HEK293 (cell line): ENCODE results near the gene ATG4B.

ENCODE experiments used
- CTCF ChIA-PET: fragments of 350-600 bp; formaldehyde crosslinking; extraction: SDS; loops from one replicate; lab custom pipeline; 2021; ENCODE audit warnings: antibody characterized with exemption; lab: Yijun Ruan, JAX
- POLR2A ChIA-PET: fragments of 300-600 bp; formaldehyde crosslinking; extraction: SDS; loops from one replicate; lab custom pipeline; 2020; ENCODE audit warnings: antibody characterized with exemption, inconsistent platforms; lab: Yijun Ruan, JAX
- H3K27ac ChIP-seq: fragments of 200-500 bp; sonication (Bioruptor generic); 2 replicates; pipeline ENCODE4 v1.5.1; 2014; ENCODE audit warnings: low read depth, low read length, control low read depth, inconsistent platforms; ENCODE audit errors: extremely low read depth
- H3K36me3 ChIP-seq, 2 experiments: fragments of 200-500 bp in 1 of 2; sonication (Bioruptor generic) in 1 of 2; 1 replicate in 1 of 2; 2 replicates in 1 of 2; pipeline ENCODE4 v1.5.1; 2014 to 2017; ENCODE audit warnings: inconsistent platforms in 2 of 2, low read length in 2 of 2; ENCODE audit not compliant: control insufficient read depth in 2 of 2, insufficient read depth in 1 of 2
- H3K4me1 ChIP-seq: fragments of 200-500 bp; sonication (Bioruptor generic); 2 replicates; pipeline ENCODE4 v1.5.1; 2014; ENCODE audit warnings: mild to moderate bottlenecking, low read length, inconsistent platforms; ENCODE audit not compliant: control insufficient read depth, insufficient read depth
- H3K4me3 ChIP-seq: 2 replicates; pipeline ENCODE4 v1.5.1; 2011; ENCODE audit warnings: low read depth, mild to moderate bottlenecking, control low read depth, low read length, moderate library complexity
- H3K9me3 ChIP-seq: fragments of 200-500 bp; sonication (Bioruptor generic); 2 replicates; pipeline ENCODE4 v1.5.1; 2014; ENCODE audit warnings: low read depth, low read length, inconsistent platforms; ENCODE audit not compliant: control insufficient read depth, insufficient read depth
- BCL11A ChIP-seq: fragments of 450-650 bp; formaldehyde crosslinking; IDR thresholded peaks from 2 replicates; pipeline ENCODE4 v1.5.1; 2016; ENCODE audit warnings: low read depth, missing biosample characterization, missing genetic modification characterization
- BCL11B ChIP-seq: fragments of 450-650 bp; formaldehyde crosslinking; IDR thresholded peaks from 2 replicates; pipeline ENCODE4 v1.5.1; 2016; ENCODE audit warnings: low read depth, missing biosample characterization, missing genetic modification characterization
- PRDM6 ChIP-seq: fragments of 450-650 bp; formaldehyde crosslinking; IDR thresholded peaks from 2 replicates; pipeline ENCODE4 v1.5.1; 2017; ENCODE audit warnings: missing biosample characterization, missing genetic modification characterization
- TSHZ1 ChIP-seq: fragments of 450-650 bp; formaldehyde crosslinking; IDR thresholded peaks from 2 replicates; pipeline ENCODE4 v1.5.1; 2016; ENCODE audit warnings: missing biosample characterization, missing genetic modification characterization, borderline replicate concordance
- ZFP41 ChIP-seq: fragments of 450-650 bp; formaldehyde crosslinking; IDR thresholded peaks from 2 replicates; pipeline ENCODE4 v1.5.1; 2016; ENCODE audit warnings: missing biosample characterization, missing genetic modification characterization, borderline replicate concordance
- ZFP69B ChIP-seq: fragments of 450-650 bp; formaldehyde crosslinking; IDR thresholded peaks from 2 replicates; pipeline ENCODE4 v1.5.1; 2016; ENCODE audit warnings: missing biosample characterization, missing genetic modification characterization
- ZNF114 ChIP-seq: fragments of 450-650 bp; formaldehyde crosslinking; IDR thresholded peaks from 2 replicates; pipeline ENCODE4 v1.5.0; 2017; ENCODE audit warnings: missing biosample characterization, missing genetic modification characterization
- ZNF148 ChIP-seq: fragments of 450-650 bp; formaldehyde crosslinking; IDR thresholded peaks from 2 replicates; pipeline ENCODE4 v1.5.0; 2017; ENCODE audit warnings: missing biosample characterization, missing genetic modification characterization, borderline replicate concordance
- ZNF174 ChIP-seq: fragments of 450-650 bp; formaldehyde crosslinking; IDR thresholded peaks from 2 replicates; pipeline ENCODE4 v1.5.0; 2017; ENCODE audit warnings: missing biosample characterization, mild to moderate bottlenecking, missing genetic modification characterization
- ZNF2 ChIP-seq: fragments of 450-650 bp; formaldehyde crosslinking; IDR thresholded peaks from 2 replicates; pipeline ENCODE4 v1.5.1; 2016; ENCODE audit warnings: missing biosample characterization, missing genetic modification characterization
- ZNF274 ChIP-seq, 2 experiments: fragments of 200-500 bp in 1 of 2; fragments of 450-650 bp in 1 of 2; sonication (Bioruptor generic) in 1 of 2; formaldehyde crosslinking in 1 of 2; IDR thresholded peaks; 2 replicates each; pipeline versions ENCODE4 v1.5.1 to v1.6.1; 2014 to 2016; ENCODE audit warnings: borderline replicate concordance in 1 of 2, inconsistent platforms in 1 of 2, low read length in 1 of 2, missing biosample characterization in 1 of 2, missing genetic modification characterization in 1 of 2
- ZNF501 ChIP-seq: fragments of 450-650 bp; formaldehyde crosslinking; IDR thresholded peaks from 2 replicates; pipeline ENCODE4 v1.5.1; 2016; ENCODE audit warnings: missing biosample characterization, missing genetic modification characterization
- ZNF513 ChIP-seq: fragments of 450-650 bp; IDR thresholded peaks from 2 replicates; pipeline ENCODE4 v1.5.1; 2018; ENCODE audit warnings: missing biosample characterization, missing genetic modification characterization
- ZNF561 ChIP-seq: fragments of 450-650 bp; IDR thresholded peaks from 2 replicates; pipeline ENCODE4 v1.5.1; 2018; ENCODE audit warnings: missing biosample characterization, missing genetic modification characterization, borderline replicate concordance
- ZNF580 ChIP-seq: fragments of 450-650 bp; formaldehyde crosslinking; IDR thresholded peaks from 2 replicates; pipeline ENCODE4 v1.5.1; 2016; ENCODE audit warnings: missing biosample characterization, missing genetic modification characterization
- ZNF677 ChIP-seq: fragments of 450-650 bp; IDR thresholded peaks from 2 replicates; pipeline ENCODE4 v1.5.0; 2018; ENCODE audit warnings: missing biosample characterization, mild to moderate bottlenecking, missing genetic modification characterization, moderate library complexity
- ZNF768 ChIP-seq: fragments of 450-650 bp; formaldehyde crosslinking; IDR thresholded peaks from 2 replicates; pipeline ENCODE4 v1.5.1; 2018; ENCODE audit warnings: missing biosample characterization, mild to moderate bottlenecking, missing genetic modification characterization
- ZNF776 ChIP-seq: fragments of 450-650 bp; formaldehyde crosslinking; IDR thresholded peaks from 2 replicates; pipeline ENCODE4 v1.5.0; 2017; ENCODE audit warnings: missing biosample characterization, missing genetic modification characterization, borderline replicate concordance
- ZNF791 ChIP-seq: fragments of 450-650 bp; formaldehyde crosslinking; IDR thresholded peaks from 2 replicates; pipeline ENCODE4 v1.5.1; 2016; ENCODE audit warnings: missing biosample characterization, missing genetic modification characterization

Gene ATG4B

GRCh38 chr2:241670333-241671110, 33.0 kb downstream of the ATG4B start:
- Histone ChIP-seq H3K4me3 (no peak overlapping the region), H3K36me3 (peaks cover 0 to 80% of the 10 kb centered on the region in 2 experiments; a peak in 1 of 3 replicates), H3K4me1 (no peaks in the 10 kb centered on the region), H3K27ac (no peak overlapping the region), H3K9me3 (no peaks in the 10 kb centered on the region)
- POLR2A ChIA-PET, result interaction anchor here (0.6 to 1.5 kb wide), 2 partner anchors 16 to 84 kb away, joined by 4 to 5 read pairs; partner anchors contain the start of gene DTYMK
- CTCF ChIA-PET, result interaction anchor here (1.7 kb wide), 1 partner anchor 11 kb away, joined by 4 read pairs; no protein-coding TSS in a partner anchor
- no peak for TF ChIP-seq ZNF561 (tag by site-specific recombination)
- TF ChIP-seq ZNF791 (tag by site-specific recombination), result no peak
- TF ChIP-seq ZNF776, result no peak
- TF ChIP-seq ZNF677 (tag by site-specific recombination), result no peak

- Histone ChIP-seq H3K9me3 (no peaks in the 10 kb centered on the region), H3K4me3 (no peak overlapping the region), H3K36me3 (peaks cover 0 to 88% of the 10 kb centered on the region in 2 experiments; a peak in 1 of 3 replicates), H3K27ac (no peak overlapping the region), H3K4me1 (no peaks in the 10 kb centered on the region)
- ChIA-PET POLR2A (no interaction called here), CTCF (no interaction called here)
- TF ChIP-seq PRDM6, result no peak
- TF ChIP-seq BCL11B (tag by site-specific recombination), result no peak
- TF ChIP-seq ZNF580 (tag by site-specific recombination), result no peak
- TF ChIP-seq ZNF677 (tag by site-specific recombination), result no peak
- TF ChIP-seq BCL11A (tag by site-specific recombination), result no peak
- TF ChIP-seq ZNF513 (tag by site-specific recombination), result no peak
- TF ChIP-seq ZNF114, result no peak
- no peak for TF ChIP-seq TSHZ1 (tag by site-specific recombination)
- no peak for TF ChIP-seq ZNF148 (tag by site-specific recombination)
- TF ChIP-seq ZFP41 (tag by site-specific recombination), result no peak
- TF ChIP-seq ZNF501, result no peak
- TF ChIP-seq ZNF174 (tag by site-specific recombination), result no peak
- TF ChIP-seq ZNF768, result no peak
- no peak for TF ChIP-seq ZNF2
- no peak for TF ChIP-seq ZFP69B (tag by site-specific recombination)
- TF ChIP-seq ZNF791 (tag by site-specific recombination), result no peak
- no peak for TF ChIP-seq ZNF274 (IDR thresholded peaks at IDR 0.05; ENCODE audit: low read length)
- TF ChIP-seq ZNF274 (tag by site-specific recombination; IDR thresholded peaks at IDR 0.05; ENCODE audit: borderline replicate concordance), result no peak
Measured at GRCh38 chr2:241671457-241672240, 34.2 kb downstream of the ATG4B start.
